Parathyroid adenoma (tissue), 2 donors: Measurements from ENCODE around the gene ATP6V1B1.

Source experiments
- H2AFZ ChIP-seq: fragments of 300-600 bp; sonication (generic); one replicate; pipeline ENCODE4 v1.7.0; 2017; ENCODE audit warnings: antibody characterized with exemption, mild to moderate bottlenecking
- H3K27ac ChIP-seq: fragments of 300-600 bp; sonication (generic); one replicate; pipeline ENCODE4 v1.7.0; 2017
- H3K27me3 ChIP-seq: fragments of 300-600 bp; sonication (generic); one replicate; pipeline ENCODE4 v1.7.0; 2017; ENCODE audit warnings: low read length; ENCODE audit not compliant: control insufficient read depth, insufficient read depth
- H3K36me3 ChIP-seq: fragments of 300-600 bp; sonication (generic); one replicate; pipeline ENCODE4 v1.7.0; 2017; ENCODE audit warnings: low read length; ENCODE audit not compliant: control insufficient read depth, insufficient read depth
- H3K4me1 ChIP-seq: fragments of 300-600 bp; sonication (generic); one replicate; pipeline ENCODE4 v1.7.0; 2017; ENCODE audit warnings: control low read depth
- H3K4me2 ChIP-seq: fragments of 300-600 bp; sonication (generic); one replicate; pipeline ENCODE4 v1.7.0; 2017; ENCODE audit warnings: low read length
- H3K4me3 ChIP-seq: fragments of 300-600 bp; sonication (generic); one replicate; pipeline ENCODE4 v1.7.0; 2017; ENCODE audit warnings: low read depth, low read length
- H3K79me2 ChIP-seq: fragments of 300-600 bp; sonication (generic); one replicate; pipeline ENCODE4 v1.7.0; 2017; ENCODE audit warnings: control low read depth
- H3K9ac ChIP-seq: fragments of 300-600 bp; sonication (generic); one replicate; pipeline ENCODE4 v1.7.0; 2017; ENCODE audit warnings: mild to moderate bottlenecking
- H3K9me3 ChIP-seq: fragments of 300-600 bp; sonication (generic); one replicate; pipeline ENCODE4 v1.7.0; 2017; ENCODE audit warnings: low read length; ENCODE audit not compliant: control insufficient read depth
- CTCF ChIP-seq: fragments of 300-600 bp; sonication (generic); IDR thresholded peaks from one replicate; pipeline ENCODE4 v1.7.0; 2017; ENCODE audit warnings: antibody characterized with exemption, mild to moderate bottlenecking
- donor health status: primary hyperparathyroidism.

ATP6V1B1 gene

DNA sequence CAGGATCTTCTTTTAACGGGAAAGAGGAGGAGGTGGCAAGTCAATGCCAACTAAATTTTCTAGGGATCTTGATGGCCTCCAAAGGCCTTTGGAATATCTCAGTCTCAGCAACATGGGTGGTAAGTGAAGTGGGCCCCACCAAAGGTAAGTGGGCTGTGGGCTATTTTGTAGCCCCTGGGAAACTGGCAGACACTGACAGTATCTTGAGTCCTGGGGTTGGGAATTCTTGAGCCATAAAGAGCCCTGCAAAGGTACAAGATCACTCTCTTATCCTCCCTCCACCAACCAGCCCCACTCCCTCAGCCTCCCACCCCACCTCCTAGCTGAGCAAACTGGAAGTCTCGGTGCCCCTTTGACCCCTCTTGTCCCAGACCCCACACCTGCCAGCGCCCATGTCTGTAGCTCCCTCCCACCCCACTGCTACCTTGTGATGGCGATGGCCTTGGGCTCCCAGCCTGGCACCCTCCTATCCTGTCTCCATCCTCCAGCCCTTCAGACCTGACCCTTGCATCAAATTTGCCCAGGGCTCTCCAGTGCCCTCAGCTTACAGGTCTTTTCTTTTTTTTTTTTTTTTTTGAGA is 8.5 kb downstream of the ATP6V1B1 start:
- TF ChIP-seq CTCF, result no peak
- Histone ChIP-seq H3K4me3 (no peak overlapping the region), H2AFZ (no peak overlapping the region), H3K9me3 (no peaks in the 10 kb centered on the region), H3K27ac (no peak overlapping the region), H3K36me3 (no peaks in the 10 kb centered on the region), H3K4me1 (no peaks in the 10 kb centered on the region), H3K27me3 (no peaks in the 10 kb centered on the region), H3K79me2 (no peaks in the 10 kb centered on the region), H3K9ac (no peak overlapping the region), H3K4me2 (no peak overlapping the region)

DNA sequence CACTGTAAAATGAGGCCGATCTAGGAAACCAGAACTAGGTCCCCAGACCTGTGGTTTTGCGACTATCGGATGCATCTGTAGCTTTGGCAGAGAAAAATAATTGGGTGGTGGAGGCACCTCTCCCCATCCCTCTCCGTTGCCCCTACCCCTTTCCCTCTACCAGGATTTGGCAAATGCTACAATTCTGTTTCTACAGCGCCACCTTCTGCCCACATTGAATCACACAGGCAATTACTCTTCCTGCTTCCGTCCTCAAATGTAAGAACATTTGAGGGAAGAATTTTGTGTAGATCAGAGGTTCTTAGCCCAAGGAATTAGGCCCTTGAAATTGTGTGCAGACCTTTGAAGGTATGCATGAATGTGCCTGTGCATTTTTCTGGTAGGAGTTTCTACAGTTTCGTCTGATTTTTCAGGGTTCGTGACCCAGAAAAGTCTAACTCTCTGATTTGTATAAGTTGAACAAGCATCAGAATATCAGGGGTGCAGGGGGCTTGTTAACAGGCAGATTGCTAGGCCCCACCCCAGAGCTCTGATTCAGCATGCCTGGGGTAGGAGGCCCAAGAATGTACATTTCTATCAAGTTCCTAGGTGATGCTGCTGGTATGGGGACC is 11.2 kb downstream of the ATP6V1B1 start:
- Histone ChIP-seq H3K36me3 (no peaks in the 10 kb centered on the region), H3K4me3 (no peak overlapping the region), H3K27ac (no peak overlapping the region), H3K4me2 (no peak overlapping the region), H3K79me2 (no peaks in the 10 kb centered on the region), H3K27me3 (no peaks in the 10 kb centered on the region), H3K9me3 (no peaks in the 10 kb centered on the region), H2AFZ (no peak overlapping the region), H3K9ac (no peak overlapping the region), H3K4me1 (no peaks in the 10 kb centered on the region)
- TF ChIP-seq CTCF, result peak; percentile 66

- Histone ChIP-seq H3K9ac (no peak overlapping the region), H3K27ac (no peak overlapping the region), H3K9me3 (no peaks in the 10 kb centered on the region), H3K27me3 (no peaks in the 10 kb centered on the region), H3K4me2 (no peak overlapping the region), H3K36me3 (no peaks in the 10 kb centered on the region), H2AFZ (peak overlapping the region; percentile 73), H3K79me2 (no peaks in the 10 kb centered on the region), H3K4me3 (peak overlapping the region; percentile 23), H3K4me1 (no peaks in the 10 kb centered on the region)
- no peak for TF ChIP-seq CTCF
Observed at GRCh38 chr2:70947556-70948184, 12.0 kb downstream of the ATP6V1B1 start.

DNA sequence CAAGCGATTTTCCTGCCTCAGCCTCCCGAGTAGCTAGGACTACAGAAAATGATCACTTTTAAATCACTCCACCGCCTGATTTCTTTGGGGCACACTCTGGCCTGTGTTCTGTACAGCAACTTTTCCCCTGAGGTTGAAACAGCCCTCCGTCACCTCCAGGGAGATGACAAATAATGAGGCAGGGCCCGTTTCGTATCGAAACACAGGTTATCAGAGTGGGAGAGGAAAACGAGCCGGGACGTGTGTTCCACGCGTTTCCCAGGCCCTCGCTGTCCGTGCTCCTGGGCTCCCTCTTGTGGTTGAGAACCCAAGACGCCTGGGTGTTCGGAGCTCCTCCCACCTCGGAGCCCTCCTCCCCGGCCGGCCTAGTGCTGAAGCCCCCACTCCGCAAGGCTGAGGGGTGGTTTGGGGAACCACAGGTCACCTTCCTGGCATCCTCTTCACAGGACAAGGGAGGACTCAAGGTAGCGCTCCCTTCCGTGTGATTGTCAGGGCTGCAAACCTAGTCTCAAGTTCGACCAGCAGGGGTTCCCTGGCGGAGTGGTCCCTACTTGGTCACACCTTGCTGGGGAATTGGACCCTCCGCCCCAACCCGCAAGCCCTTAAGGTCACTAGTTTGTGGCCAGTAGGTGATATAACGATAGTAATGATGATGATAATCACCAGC is 12.8 kb downstream of the ATP6V1B1 start:
- Histone ChIP-seq H3K27me3 (no peaks in the 10 kb centered on the region), H3K4me1 (no peaks in the 10 kb centered on the region), H3K9ac (no peak overlapping the region), H3K79me2 (no peaks in the 10 kb centered on the region), H3K27ac (no peak overlapping the region), H3K9me3 (no peaks in the 10 kb centered on the region), H2AFZ (peak overlapping the region; percentile 73), H3K4me3 (peak overlapping the region; percentile 23), H3K36me3 (no peaks in the 10 kb centered on the region), H3K4me2 (peak overlapping the region; percentile 68)
- TF ChIP-seq CTCF, result peak; percentile 65
